ENCODE data around the gene LRCOL1. TPM values are rescaled to one million over a fixed set of nuclear protein-coding genes. Genes with fewer than 3 reads are reported as not detected.
A peak's percentile ranks its signal among the peaks of the same experiment; 100 is the strongest.

The LRCOL1 gene
- total RNA-seq, 1 experiment from 2014 or later = not detected

DNA sequence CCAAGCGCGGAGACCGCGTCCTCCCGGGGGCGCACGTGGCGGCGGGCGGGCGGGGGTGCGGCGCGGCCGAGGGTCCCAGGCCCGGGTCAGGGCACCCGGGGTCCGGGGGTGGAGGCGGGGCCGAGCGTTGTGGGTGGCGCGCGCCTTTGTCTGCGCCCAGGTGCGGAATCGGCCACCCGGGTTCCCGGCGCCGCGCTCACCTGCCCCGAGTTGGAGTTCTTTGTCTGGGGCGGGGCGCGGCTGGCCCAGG is 50.1 kb downstream of the LRCOL1 start:
- H3K27me3 ChIP-seq (ENCODE audit: control insufficient read depth, insufficient read depth, low read length) = no peaks in the 10 kb centered on the region
- peak; percentile 26 for ATAC-seq
- intact Hi-C loops (cut with micrococcal nuclease; ENCODE audit: unreplicated experiment) (loop anchor here (2.0 kb wide), 1 partner anchor 145 kb away; no protein-coding TSS in a partner anchor), in situ Hi-C loops (cut with HindIII; ENCODE audit: low pct_unique_long_range_greater_than_20kb, low sequenced_read_pairs) (no loop called here)
- no peak for TF ChIP-seq TCF7L2 (IDR thresholded peaks at IDR 0.05; ENCODE audit: low read depth, low read length)
- no peak for TF ChIP-seq POLR2AphosphoS5 (IDR thresholded peaks at IDR 0.05; ENCODE audit: low read depth, low read length)
- no peak for TF ChIP-seq SIN3A (IDR thresholded peaks at IDR 0.05; ENCODE audit: borderline replicate concordance, insufficient read depth, low read depth, low read length)
- no peak for TF ChIP-seq CTCF (IDR thresholded peaks at IDR 0.05)
- TF ChIP-seq, protein P1, sequence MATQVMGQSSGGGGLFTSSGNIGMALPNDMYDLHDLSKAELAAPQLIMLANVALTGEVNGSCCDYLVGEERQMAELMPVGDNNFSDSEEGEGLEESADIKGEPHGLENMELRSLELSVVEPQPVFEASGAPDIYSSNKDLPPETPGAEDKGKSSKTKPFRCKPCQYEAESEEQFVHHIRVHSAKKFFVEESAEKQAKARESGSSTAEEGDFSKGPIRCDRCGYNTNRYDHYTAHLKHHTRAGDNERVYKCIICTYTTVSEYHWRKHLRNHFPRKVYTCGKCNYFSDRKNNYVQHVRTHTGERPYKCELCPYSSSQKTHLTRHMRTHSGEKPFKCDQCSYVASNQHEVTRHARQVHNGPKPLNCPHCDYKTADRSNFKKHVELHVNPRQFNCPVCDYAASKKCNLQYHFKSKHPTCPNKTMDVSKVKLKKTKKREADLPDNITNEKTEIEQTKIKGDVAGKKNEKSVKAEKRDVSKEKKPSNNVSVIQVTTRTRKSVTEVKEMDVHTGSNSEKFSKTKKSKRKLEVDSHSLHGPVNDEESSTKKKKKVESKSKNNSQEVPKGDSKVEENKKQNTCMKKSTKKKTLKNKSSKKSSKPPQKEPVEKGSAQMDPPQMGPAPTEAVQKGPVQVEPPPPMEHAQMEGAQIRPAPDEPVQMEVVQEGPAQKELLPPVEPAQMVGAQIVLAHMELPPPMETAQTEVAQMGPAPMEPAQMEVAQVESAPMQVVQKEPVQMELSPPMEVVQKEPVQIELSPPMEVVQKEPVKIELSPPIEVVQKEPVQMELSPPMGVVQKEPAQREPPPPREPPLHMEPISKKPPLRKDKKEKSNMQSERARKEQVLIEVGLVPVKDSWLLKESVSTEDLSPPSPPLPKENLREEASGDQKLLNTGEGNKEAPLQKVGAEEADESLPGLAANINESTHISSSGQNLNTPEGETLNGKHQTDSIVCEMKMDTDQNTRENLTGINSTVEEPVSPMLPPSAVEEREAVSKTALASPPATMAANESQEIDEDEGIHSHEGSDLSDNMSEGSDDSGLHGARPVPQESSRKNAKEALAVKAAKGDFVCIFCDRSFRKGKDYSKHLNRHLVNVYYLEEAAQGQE (IDR thresholded peaks at IDR 0.05; ENCODE audit: insufficient read depth in 1 of 2, low read depth in 2 of 2, low read length in 1 of 2) = no peak
- no peak for DNase-seq (ENCODE audit: low read depth, low spot score)
- CTCF ChIA-PET = interaction anchor here (1.2 to 1.5 kb wide), 2 partner anchors 55 to 145 kb away, joined by 4 to 5 read pairs; no protein-coding TSS in a partner anchor
- no peak overlapping the region for H3K27ac ChIP-seq (ENCODE audit: low read length)
- no peaks in the 10 kb centered on the region for H3K9me3 ChIP-seq (ENCODE audit: control insufficient read depth, insufficient read depth, low read depth, low read length)
- POLR2A ChIA-PET = no interaction called here
- no peaks in the 10 kb centered on the region for H3K36me3 ChIP-seq (ENCODE audit: control insufficient read depth, insufficient read depth, low read length)
- peaks cover 13% of the 10 kb centered on the region for H3K4me1 ChIP-seq (ENCODE audit: control insufficient read depth, insufficient read depth, low read length)
- no TSS peak for BruUV-seq (replicated peaks)
- peak overlapping the region; percentile 68 to 73 for H3K4me3 ChIP-seq (ENCODE audit: low read depth in 2 of 2, low read length in 2 of 2)

DNA sequence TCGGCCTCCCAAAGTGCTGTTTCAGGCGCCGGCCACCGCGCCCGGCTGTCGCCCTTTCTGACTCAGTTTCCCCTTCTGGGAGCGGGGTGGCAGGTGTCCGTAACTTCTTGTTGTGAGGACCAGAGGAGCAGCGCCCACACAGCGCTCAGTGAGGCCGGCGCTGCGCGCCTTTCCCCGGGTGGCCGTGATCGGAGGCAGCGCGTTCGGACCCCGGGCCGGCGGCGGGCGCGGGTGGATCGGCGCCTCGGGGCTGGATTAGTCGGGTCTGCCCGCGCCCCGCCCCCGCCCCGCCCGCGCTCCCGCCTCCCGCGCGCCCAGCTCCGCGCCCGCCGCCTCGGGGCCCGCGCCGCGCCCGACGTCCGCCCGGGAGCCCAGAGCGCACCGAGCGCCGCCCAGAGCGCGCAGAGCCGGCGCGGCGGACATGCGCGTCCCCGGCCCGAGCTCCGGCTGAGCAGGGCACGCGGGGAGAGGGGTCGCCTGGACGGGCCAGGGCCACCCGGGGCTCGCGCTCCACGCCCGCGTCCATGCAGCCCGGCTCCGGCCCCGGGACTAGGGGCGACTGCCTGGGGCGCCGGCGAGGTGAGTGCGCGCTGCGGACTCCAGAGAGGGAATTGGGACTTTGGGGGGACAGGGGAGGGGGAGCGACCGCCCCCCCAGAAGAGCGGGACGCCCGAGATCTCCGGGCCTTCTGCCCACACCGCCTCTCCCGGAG is 50.6 kb downstream of the LRCOL1 start:
- peak overlapping the region; percentile 68 to 73 for H3K4me3 ChIP-seq (ENCODE audit: low read depth in 2 of 2, low read length in 2 of 2)
- peak; percentile 75 for ATAC-seq
- DNase-seq (ENCODE audit: low read depth, low spot score) = no peak
- peaks cover 13% of the 10 kb centered on the region for H3K4me1 ChIP-seq (ENCODE audit: control insufficient read depth, insufficient read depth, low read length)
- no peaks in the 10 kb centered on the region for H3K9me3 ChIP-seq (ENCODE audit: control insufficient read depth, insufficient read depth, low read depth, low read length)
- no peaks in the 10 kb centered on the region for H3K36me3 ChIP-seq (ENCODE audit: control insufficient read depth, insufficient read depth, low read length)
- H3K27ac ChIP-seq (ENCODE audit: low read length) = peak overlapping the region; percentile 44; the same call in 1 of the 2 replicates
- ChIA-PET CTCF (interaction anchor here (0.6 kb wide), 2 partner anchors 40 to 55 kb away, joined by 3 read pairs; no protein-coding TSS in a partner anchor), POLR2A (no interaction called here)
- intact Hi-C loops (cut with micrococcal nuclease; ENCODE audit: unreplicated experiment) = loop anchor here (2.0 kb wide), 1 partner anchor 145 kb away; no protein-coding TSS in a partner anchor
- TF ChIP-seq SIN3A (IDR thresholded peaks at IDR 0.05; ENCODE audit: borderline replicate concordance, insufficient read depth, low read depth, low read length) (no peak), TCF7L2 (IDR thresholded peaks at IDR 0.05; ENCODE audit: low read depth, low read length) (no peak)
- BruUV-seq (replicated peaks) = no TSS peak
- in situ Hi-C loops (cut with HindIII; ENCODE audit: low pct_unique_long_range_greater_than_20kb, low sequenced_read_pairs) = no loop called here
- no peaks in the 10 kb centered on the region for H3K27me3 ChIP-seq (ENCODE audit: control insufficient read depth, insufficient read depth, low read length)

All from Panc1 (cell line).